Measurements from ENCODE around the gene CALML5.

Gene CALML5

DNA sequence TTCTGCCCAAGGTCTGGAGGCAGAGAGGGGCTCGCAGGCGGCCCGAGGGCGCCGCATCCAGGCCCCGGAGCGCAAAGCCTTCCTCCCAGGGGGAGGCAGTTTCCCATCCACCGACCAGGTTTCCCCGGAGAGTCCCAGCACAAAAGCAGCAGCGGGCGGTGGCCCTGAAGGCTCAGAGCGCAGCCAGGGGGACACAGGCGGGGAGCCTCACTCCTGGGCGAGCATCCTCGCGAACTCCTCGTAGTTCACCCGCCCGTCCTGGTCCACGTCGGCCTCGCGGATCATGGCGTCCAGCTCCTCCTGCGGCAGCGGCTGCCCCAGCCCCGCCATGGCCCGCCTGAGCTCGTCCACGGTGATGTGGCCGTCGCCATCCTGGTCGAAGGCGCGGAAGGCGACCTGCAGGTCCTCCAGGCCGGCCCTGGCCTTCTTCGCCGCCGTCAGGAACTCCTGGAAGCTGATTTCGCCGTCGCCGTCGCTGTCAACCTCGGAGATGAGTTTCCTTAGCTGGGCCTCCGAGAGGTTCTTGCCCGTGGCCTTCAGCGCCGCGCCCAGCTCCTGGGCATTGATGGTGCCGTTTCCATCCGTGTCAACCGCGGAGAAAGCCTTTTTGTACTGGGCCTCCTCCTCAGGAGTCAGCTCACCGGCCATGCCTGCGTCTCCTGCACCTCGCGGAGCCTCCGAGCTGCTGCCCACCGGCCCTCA lies 428 bp downstream of the CALML5 start:
- DNase-seq: no peak

- DNase-seq: no peak
These were observed 1.2 kb downstream of the CALML5 start for GRCh38 chr10:5497948-5498730.

DNA sequence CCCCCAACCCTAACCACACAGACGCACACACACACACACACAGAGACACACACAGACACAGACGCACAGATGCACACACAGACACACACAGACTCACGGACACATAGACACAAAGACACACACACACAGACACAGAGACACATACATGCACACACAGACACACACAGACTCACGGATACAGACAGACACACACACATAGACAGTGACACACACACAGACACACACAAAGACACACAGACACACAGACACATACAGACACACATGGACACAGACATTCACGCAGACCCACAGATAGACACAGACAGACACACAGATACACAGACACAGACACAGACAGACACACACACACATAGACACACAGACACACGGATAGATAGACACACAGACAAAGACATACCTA lies 2.1 kb downstream of the CALML5 start:
- no peak for DNase-seq

DNA sequence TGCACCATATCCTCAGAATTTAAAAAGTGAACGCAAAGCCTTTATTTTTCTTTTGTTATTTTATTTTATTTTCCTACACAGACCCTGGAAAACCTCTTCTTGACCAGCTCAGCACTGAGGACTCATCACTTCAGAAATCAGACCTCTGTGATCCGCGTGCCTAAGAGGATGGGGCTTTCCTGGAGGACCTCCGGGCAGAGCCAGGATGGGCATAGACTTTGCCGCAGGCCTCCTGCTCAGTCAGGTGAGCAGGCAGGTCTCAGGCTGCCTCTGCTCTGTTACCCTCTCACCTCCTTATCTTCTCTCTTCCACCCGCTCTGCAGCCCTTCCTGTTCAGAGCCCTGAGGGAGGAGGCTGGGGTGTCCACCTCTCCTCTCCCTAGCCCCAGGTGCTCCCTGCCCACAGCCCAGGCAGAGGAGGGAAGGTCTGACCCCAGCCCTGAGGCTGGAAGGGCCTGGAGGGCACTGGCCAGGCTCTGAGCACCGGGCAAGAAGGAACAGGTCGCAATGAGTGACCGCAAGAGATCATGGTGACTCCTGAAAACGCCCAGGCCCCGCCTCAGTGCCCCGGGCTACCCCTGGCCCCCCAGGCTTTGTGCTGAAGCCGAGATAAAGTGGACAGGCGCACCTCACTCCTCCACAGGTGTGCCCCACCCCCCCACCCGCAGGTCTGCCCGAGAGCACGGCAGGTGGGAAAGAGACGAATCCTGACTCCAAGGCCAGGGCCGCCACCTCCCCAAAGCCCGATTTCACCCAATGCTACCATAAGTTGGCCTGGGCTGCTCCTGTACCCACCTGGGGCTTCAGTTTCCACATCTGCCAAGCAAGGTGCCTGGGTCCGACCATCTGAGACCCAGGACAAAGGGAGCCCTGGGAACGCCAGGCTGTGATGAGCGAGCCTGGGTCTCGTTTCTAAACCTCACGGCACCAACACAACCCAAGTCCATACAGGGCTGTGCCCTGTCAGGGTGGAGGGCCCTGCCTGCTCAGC lies 2.8 kb downstream of the CALML5 start:
- no peak for DNase-seq

DNA sequence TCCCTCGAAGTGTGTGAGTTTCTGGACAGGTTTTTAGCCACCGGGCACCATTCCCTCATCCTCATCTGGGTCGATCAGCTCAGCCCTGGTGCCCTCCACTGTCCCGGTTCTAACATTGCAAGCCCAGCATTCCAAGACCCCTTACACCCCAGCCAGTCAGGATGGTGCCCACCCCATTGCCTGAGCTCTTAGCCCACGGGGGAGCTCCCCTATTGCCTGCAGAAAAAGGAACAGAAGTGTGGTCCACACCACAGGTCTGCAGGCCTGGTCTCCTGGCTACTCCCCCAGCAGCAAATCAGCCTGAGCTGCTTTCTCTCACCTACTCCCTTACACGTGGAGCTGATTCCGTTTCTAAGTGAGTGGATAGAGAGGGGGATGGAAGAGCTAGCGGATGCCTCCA lies 4.8 kb downstream of the CALML5 start:
- no peak for DNase-seq

GRCh38 chr10:5493691-5494090 lies 5.7 kb downstream of the CALML5 start:
- DNase-seq: no peak

GRCh38 chr10:5492929-5493576 lies 6.3 kb downstream of the CALML5 start:
- DNase-seq: no peak

GRCh38 chr10:5492322-5492855 lies 7.0 kb downstream of the CALML5 start:
- DNase-seq: no peak

- DNase-seq: no peak
These were observed 7.9 kb downstream of the CALML5 start for GRCh38 chr10:5491477-5491876.

DNA sequence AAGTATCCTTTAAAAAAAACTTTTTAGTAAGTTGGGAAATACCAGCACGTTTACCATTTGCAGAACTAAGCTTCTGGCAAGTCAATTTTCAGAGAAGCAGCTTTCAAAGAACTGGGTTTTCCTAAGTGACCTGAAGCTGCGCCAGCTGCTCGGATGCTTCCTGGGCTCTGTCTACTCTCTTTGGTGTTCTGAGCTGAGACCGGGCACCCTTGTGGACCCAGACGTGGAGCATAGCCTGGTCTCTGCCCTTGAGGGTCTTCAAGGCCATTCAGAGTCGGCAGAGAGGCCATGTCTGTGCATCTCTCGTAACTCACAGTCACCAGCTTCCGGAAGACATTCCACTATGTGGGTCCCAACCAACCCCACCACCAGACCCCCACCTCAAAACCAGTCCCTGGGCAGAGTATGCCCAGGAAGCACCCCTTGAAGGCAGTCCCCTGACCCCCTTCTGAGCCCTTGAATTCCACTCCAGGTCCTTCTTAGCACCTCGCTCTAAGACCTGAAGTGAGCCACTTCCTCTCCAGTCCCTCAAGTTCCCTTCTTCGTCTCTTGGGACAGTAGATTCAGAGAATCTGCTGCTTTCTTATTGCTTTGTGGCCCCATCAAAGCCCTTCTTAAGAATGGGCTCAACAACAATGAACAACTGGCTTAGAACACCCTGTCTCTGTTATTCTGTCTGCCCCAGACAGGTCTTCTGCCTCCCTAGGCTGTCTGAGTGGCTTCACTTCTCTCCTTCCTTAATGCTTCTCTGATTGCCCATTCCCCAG lies 8.5 kb downstream of the CALML5 start:
- no peak for DNase-seq

DNA sequence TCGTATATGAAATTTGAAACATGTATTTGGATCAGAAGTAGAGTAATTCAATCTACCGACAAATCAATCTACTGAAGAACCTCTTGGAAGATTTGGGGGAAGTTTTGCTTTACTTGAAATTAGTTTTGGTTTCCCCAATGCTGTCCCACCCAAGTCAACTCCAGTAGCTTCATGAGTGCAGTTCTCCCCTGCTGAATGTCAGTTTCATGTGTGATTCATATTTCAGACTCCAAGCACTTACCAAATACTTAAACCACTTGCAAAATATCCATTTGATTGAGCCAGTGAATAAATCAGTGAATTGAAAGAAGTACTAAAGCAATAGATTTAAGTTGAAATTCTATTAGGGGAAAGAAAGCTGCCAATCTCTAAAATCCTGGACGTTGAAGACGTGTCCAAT lies 9.3 kb downstream of the CALML5 start:
- DNase-seq: no peak

DNA sequence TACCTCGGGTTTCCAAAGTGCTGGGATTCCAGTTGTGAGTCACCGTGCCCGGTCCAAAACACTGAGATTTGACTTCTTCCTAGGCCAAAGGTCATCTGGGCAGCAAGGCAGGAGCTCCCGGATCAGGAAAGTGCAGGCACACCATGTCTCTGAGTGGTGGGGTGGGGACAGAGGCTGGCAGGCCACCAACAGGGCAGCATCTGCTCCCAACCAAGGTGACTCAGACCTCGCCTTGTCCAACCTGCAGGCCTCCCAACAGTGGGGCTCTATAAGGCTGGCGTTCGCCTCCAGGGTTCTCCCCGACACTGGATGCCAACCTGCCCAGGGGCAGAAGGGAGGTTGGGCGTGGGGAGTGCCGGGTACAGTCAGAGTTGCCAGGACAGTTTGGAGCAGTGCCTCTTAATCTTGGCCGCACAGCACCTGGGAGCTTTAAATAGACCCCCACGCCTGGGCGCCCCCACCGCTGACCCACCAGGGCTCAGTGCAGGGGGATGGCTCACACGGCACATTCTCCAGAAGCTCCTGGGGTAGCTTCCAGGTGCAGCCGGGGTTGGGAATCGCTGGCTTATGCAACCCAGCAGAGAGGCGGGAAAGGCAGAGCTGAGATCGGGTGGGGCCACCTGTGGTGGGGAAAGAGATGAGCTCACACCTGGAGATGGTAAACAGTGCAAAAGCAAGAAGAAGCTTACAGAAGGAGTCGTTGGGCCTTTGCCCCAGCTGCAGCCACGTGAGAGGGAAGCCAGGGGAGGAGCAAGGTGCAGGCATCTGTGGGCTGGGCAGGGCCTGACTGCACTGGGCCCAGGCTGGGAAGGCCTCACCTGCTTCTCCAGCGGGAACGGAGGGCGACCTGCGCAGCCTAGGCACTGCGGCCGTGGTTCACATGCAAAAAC lies 10.9 kb downstream of the CALML5 start:
- DNase-seq: no peak

DNA sequence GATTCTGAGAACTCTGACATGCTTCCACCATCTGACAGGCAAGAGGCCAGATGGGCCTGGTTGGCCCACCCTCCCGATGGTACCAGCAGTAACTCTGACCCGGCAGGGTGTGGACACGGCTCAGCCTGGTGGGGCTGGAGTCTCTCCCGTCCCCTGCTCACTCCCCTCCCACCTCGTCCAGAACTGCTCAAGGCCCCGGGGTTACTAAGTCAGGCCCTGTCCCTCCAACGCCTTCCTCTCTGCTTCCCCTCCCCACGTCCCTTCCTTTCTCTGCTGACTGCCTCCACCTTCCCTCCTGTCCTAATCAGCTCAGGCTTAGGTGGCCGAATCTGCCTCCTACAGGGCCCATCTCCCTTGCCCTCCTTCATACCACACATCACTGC lies 12.5 kb downstream of the CALML5 start:
- no peak for DNase-seq

DNA sequence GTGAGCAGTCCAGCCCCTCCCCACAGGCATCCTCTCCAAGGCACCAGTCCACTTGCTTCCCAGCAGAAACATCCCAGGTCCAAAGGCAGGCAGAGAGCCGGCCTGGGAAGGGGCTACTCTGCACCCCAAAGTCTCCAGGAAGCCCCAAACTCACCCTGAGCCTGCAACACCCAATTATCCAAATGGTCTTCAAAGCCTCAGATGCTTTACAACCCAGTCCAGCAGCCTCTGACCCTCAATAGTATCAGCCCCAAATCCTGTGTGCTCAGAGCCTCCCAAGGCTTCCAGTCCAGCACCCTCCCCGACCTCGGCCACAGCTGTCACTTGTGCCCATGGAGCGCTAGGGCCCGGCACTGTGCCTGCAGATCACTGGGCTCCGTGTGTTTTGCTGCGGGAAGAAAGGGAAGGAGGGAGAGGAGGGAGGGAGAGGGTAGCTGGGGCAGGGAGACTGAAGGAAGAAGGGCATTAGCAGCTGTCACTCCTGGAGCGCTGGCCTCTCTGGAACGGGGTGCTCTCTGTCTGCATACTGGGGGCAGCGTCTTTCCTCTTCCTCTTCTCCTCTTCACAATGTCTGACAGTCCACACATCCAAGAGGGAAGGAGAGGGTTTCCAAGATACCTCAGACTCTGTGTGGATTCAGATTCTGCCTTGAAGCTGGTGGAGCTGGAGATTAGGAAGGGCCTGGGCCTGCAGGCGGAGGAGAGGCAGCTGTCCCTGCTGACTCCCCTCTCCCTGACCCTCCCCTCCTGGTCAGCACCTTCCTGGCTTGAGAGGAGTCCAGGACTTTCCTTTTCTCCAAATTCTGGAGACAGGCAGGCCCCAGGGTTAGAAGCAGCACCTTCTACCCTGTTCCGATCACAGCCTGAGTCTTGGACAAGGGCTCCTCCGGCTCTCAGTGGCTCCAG lies 13.2 kb downstream of the CALML5 start:
- no peak for DNase-seq

- no peak for DNase-seq
These were observed 14.1 kb downstream of the CALML5 start for GRCh38 chr10:5485290-5485689.

DNA sequence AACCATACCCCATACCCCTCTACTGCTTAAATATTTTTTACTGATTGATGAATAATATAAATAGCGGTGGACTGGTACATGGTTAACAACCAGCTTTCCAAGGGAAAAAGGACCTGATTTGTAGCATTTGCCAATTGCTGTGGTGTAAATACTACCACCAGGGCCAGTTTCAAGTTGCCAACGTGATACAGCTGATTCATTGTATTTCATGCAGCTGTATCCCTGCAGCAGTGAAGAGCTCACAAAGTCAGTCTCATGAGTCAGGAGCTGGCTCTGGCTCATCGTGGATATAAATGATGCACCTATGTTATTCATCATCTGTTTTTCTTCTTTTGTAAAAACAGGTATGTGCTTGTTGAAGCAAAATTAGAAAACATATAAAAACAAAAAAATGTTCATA lies 15.2 kb downstream of the CALML5 start:
- DNase-seq: no peak

DNA sequence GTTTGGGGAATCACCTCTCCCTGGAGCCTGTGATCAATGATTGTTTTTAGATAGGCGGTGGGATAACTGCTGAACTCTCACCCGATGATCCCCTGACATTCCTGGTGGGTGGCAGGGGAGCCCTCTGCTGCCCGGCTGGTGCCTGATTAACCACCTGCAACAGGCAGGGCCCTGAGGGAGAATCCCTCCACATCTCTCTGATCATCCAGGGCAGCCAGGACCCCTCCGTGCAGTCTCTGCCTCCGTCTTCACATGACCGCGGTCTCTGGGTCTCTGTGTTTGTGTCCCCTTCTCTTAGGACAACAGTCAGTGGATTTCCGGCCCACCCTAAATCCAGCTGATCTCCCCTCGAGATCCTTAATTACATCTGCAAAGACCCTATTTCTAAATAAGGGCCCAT lies 17.4 kb downstream of the CALML5 start:
- no peak for DNase-seq

DNA sequence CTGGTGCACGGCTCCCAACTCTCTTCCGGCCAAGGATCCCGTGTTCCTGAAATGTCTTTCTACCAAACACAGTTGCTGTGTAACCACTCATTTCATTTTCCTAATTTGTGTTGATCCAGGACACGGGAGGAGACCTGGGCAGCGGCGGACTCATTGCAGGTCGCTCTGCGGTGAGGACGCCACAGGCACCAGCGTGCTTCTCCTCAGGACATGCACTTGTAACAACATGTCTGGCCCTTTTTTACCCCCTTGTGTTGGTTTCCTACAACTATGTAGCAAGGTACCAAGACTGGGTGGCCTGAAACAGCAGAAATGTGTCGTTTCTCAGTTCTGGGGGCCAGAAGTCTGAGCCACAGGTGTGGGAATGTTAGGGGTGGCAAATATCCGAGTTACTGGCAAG lies 18.2 kb downstream of the CALML5 start:
- no peak for DNase-seq

DNA sequence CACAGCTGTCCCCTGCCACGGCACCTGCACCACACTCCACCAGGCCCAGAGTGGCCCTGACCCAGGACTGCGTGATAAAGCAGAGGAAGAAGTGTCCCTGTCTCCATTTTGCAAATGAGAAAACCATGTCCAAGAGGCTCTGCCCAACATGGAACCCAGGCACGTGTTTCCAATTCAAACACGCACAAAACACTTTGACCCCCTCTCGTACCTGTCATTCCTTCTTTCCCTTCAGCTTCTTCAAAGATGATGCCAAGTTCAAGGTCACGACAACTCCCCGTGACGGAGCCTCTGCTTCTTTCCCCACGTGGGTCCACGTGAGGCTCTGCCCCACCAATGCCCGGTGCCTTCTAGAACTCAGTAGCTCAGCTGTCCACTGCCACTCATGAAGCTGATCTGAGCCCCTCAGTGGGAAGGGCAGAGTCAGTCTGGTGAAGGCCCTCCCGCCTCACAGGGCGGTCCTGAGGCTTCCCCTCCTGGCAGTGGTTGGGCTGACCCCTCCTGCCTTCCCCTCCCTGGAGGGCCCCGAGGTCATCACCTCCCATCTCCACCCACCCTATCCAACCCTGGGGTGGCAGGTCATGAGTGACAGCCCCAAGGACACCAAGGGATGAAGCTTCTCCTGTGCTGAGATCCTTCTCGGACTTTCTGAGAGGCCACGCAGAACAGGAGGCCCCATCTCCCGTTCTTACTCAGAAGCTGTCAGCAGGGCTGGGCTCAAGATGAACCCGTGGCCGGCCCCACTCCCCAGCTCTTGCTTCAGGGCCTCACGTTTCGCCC lies 19.0 kb downstream of the CALML5 start:
- no peak for DNase-seq
